ENCODE results near the gene FFAR4.

FFAR4 gene

DNA sequence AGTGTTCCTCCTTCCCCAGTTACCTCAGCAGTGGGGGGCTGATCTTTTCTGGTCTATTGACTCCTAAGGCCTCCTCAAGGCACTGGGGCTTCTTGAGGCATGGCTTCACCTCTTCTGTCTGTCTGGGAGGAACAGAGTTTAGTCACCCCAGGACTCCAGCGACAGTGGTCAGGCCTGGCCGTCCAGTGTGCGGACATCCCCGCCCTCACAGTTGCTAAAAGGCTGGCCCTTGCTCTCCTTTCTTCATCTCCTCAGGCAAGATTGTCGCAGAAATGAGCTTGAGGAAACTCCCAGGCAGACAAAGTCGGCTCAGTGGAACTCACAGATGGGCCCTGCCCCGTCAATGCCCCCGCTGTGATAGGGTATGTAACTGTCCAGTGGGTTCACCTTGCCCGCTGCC lies 7.0 kb upstream of the FFAR4 start:
- Mint-ChIP-seq H3K27ac (no peak overlapping the region), H3K36me3 (no peaks in the 10 kb centered on the region), H3K4me3 (no peak overlapping the region), H3K27me3 (peaks cover 7% of the 10 kb centered on the region), H3K9me3 (no peaks in the 10 kb centered on the region), H3K4me1 (no peaks in the 10 kb centered on the region)

DNA sequence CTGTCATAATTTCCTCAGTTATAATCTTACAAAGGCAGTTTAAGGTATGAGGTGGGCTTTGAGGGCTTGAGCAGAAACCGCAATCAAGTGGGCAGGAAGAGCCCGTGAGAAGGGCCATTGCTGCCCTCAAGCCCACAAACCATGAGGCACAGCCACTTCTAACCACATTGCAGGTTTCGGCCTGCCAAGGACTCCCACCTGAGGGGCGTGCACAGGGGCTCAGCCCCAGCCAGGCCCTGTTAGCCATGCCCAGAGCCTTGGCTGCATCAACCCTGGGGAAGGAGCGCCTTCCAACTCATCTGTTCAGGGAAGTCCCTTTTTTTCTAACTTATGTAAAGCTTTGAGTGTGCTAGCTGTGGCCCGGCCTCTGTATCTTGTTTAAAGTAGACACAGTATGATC lies 5.9 kb upstream of the FFAR4 start:
- Mint-ChIP-seq H3K4me1 (no peaks in the 10 kb centered on the region), H3K4me3 (no peak overlapping the region), H3K36me3 (no peaks in the 10 kb centered on the region), H3K27ac (no peak overlapping the region), H3K9me3 (no peaks in the 10 kb centered on the region), H3K27me3 (peaks cover 7% of the 10 kb centered on the region)

DNA sequence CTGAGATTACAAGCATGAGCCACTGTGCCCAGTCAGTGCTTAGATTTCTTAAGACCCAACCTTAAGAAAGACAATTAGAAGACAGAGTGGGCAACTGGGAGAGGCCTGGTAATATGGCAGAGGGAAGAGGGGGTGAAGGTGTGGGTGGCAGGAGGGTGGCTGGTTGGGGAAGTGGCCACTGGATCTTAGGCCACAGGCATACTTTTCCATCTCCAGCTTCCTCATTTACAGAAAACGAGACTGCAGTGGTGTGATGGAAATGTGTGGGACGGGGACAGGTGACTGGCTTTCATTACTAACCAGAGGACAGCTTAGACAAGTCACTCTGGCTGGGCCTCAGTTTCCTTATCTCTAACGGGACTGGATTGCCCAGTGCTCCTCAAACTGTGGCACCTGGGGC lies 1.0 kb upstream of the FFAR4 start:
- H3K27ac Mint-ChIP-seq: no peak overlapping the region
- peaks cover 33% of the 10 kb centered on the region for H3K27me3 Mint-ChIP-seq
- H3K4me3 Mint-ChIP-seq: no peak overlapping the region
- H3K4me1 Mint-ChIP-seq: no peaks in the 10 kb centered on the region
- no peaks in the 10 kb centered on the region for H3K36me3 Mint-ChIP-seq
- H3K9me3 Mint-ChIP-seq: no peaks in the 10 kb centered on the region

DNA sequence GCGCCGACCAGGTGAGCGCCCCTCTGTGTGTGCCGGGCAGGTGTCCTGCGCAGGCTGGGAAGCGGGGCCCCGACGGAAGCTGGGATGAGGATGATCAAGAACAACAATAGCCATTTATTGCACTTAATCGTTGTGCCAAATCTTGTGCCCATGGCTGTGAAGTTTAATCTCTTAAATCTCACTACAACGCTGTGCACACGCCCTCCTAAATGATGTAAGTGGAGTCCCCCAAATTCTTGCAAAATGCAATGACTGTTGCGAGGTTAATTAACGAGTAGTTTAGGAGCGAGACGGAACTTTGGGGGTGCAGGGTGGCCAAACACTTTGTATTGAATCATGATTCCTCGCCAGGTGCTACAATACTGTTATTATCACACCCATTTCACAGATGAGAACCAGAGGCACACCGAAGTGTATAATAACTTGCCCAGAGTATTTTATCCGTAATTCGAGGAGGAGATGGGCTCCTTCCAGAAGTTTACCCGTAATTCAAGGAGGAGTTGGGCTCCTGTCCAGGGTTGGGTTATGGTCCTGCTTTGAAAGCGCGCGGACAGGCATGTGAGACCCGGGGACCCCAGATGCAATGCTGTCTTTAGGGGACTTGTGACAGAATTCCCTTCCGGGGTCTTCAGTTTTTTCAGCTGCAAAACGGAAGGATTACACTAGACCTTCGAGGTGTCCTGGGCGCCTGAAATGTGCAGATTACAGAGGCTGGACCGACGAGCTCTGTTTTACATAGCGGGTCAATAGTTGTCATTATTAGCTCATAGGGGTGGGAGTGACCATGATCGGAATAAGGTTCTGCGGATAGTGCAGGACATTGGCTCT lies 1.0 kb downstream of the FFAR4 start:
- peaks cover 29% of the 10 kb centered on the region for H3K27me3 Mint-ChIP-seq
- no peaks in the 10 kb centered on the region for H3K4me1 Mint-ChIP-seq
- no peaks in the 10 kb centered on the region for H3K9me3 Mint-ChIP-seq
- no peak overlapping the region for H3K4me3 Mint-ChIP-seq
- no peak overlapping the region for H3K27ac Mint-ChIP-seq
- no peaks in the 10 kb centered on the region for H3K36me3 Mint-ChIP-seq

DNA sequence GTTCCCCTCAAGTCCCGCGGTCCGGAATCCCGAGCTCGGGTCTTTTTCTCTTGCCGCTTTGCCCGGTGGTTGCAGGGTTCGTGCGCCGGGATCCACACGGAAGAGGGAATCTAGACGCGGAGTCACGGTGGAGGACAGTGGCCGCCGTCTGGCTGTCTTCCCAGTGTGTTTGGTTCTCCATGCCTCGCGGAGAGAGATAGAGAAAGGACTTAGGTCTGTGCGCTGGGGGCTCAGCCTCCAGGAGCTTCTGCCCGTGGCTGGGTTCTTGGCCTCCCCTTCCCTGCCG lies 1.6 kb downstream of the FFAR4 start:
- no peaks in the 10 kb centered on the region for H3K4me1 Mint-ChIP-seq
- peaks cover 29% of the 10 kb centered on the region for H3K27me3 Mint-ChIP-seq
- no peaks in the 10 kb centered on the region for H3K9me3 Mint-ChIP-seq
- H3K4me3 Mint-ChIP-seq: no peak overlapping the region
- H3K36me3 Mint-ChIP-seq: no peaks in the 10 kb centered on the region
- H3K27ac Mint-ChIP-seq: no peak overlapping the region

DNA sequence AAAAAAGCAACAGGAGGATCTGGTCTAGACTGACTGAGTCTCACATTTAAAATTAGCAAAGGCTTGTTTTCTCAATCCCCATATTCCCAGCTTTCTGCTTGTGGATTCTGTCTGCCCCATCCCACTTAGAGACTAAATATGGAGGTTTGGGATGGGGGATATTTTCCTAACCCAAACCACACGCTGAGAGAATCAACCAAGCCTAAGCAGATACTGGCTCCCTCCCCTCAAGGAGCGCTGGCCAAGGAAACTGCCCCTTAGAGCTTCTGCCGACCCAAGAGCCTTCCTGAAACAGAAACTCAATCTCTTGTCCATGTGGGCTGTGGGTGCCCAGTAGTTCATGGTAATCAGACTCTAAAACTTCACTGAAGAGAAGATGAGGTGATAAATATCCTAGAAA lies 3.9 kb downstream of the FFAR4 start:
- no peak overlapping the region for H3K4me3 Mint-ChIP-seq
- no peaks in the 10 kb centered on the region for H3K9me3 Mint-ChIP-seq
- peaks cover 29% of the 10 kb centered on the region for H3K27me3 Mint-ChIP-seq
- H3K4me1 Mint-ChIP-seq: peaks cover 5% of the 10 kb centered on the region
- no peaks in the 10 kb centered on the region for H3K36me3 Mint-ChIP-seq
- no peak overlapping the region for H3K27ac Mint-ChIP-seq

DNA sequence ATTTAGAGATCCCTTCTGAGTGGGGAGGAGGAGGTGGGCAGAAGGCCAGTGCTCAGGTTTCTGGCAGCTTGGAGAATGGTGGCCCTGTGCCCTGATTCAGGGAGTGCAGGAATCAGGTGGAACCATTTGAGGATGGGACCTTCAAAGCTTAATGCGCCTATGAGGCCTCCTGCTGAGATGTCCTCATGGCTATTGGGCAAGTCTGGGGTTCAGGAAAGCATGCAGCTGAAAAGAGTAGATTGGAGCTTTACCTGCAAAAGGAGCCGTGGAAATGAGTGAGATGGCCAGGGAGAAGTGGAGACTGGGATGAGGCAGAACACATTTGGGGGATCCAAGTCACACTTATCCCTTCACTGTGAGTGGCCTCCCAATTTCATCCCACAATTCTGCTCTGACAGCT lies 6.1 kb downstream of the FFAR4 start:
- H3K4me1 Mint-ChIP-seq: peaks cover 5% of the 10 kb centered on the region
- H3K27ac Mint-ChIP-seq: no peak overlapping the region
- no peaks in the 10 kb centered on the region for H3K9me3 Mint-ChIP-seq
- H3K36me3 Mint-ChIP-seq: no peaks in the 10 kb centered on the region
- no peak overlapping the region for H3K4me3 Mint-ChIP-seq
- peaks cover 18% of the 10 kb centered on the region for H3K27me3 Mint-ChIP-seq

DNA sequence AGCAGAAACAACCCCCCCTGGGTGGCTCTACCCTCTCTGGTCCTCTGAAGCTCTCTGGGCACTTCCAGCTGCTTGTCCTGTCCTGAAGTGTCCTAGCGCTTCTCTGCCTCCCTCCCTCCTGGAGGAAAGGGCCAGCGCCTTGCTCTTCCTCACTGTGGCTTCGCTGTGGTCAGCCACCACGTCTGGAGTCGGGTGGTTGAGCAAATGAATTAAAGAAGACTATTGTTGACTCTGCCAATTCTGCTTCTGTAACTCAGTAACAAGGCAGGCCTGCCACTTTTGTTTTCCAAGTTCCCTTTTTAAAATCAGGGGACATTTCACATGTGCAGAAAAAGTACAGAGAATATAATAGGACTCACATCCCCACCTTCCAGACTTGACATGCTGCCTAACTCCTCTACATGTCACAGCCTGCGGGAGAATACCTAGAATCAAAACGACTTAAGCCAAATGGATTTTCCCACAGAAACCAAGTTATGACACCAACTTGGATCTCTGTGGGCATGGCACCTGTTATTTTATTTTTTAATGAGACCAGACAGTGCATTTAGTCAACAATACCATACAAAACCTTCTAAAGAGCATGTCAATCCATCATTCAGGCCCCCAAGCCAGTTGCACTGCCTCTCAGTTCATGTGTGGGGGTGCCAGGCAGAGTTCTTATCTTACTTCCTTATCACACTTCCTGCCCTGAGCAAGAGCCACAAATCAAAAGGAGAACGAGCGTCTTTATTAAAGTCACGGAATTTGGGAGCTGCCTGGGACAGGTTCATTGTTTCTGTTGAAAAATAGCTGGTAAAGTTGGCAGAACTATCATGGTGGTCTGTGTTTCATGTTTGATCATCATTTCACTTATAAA lies 6.8 kb downstream of the FFAR4 start:
- peaks cover 5% of the 10 kb centered on the region for H3K4me1 Mint-ChIP-seq
- H3K27me3 Mint-ChIP-seq: peaks cover 14% of the 10 kb centered on the region
- no peaks in the 10 kb centered on the region for H3K9me3 Mint-ChIP-seq
- no peak overlapping the region for H3K27ac Mint-ChIP-seq
- H3K4me3 Mint-ChIP-seq: no peak overlapping the region
- no peaks in the 10 kb centered on the region for H3K36me3 Mint-ChIP-seq

DNA sequence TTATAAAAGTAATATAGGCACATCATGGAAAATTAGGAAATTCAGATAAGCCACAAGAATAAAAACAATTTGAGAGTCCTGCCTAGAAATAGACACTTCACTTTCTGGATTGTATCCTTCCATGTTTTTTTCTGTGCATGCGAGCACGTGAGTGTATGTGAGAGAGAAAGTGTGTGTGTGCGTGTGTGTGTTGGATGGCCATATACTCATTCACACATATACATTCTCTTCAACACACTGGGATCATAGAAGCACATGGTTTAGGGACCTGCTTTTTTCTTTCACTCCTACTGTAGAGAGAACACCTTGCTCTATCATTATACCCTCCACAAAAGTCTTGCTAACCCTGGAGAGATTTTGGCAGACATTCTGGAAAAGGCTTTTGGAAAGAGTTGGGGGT lies 7.5 kb downstream of the FFAR4 start:
- H3K9me3 Mint-ChIP-seq: no peaks in the 10 kb centered on the region
- H3K27me3 Mint-ChIP-seq: peaks cover 12% of the 10 kb centered on the region
- H3K4me1 Mint-ChIP-seq: peaks cover 5% of the 10 kb centered on the region
- H3K27ac Mint-ChIP-seq: no peak overlapping the region
- no peaks in the 10 kb centered on the region for H3K36me3 Mint-ChIP-seq
- H3K4me3 Mint-ChIP-seq: no peak overlapping the region

DNA sequence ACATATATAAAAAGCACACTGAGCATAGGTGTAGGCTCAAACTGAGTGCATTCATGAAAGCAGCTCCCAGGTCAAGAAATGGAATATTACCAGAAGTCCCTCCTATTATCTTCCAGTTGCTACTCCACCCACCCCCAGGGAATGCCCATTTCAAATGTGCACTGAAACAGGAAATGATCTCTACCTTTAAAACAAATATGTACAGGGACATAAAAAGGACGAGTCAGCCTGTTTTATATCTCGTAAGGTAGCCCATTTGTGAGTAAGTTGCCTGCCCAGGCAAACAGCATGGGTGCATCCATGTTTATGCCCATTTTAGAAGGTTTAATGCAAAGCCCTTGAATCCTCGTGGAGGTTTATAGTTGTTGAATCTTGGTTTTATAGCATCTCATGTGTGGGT lies 10.4 kb downstream of the FFAR4 start:
- peaks cover 6% of the 10 kb centered on the region for H3K36me3 Mint-ChIP-seq
- H3K4me1 Mint-ChIP-seq: peaks cover 5% of the 10 kb centered on the region
- peaks cover 13% of the 10 kb centered on the region for H3K9me3 Mint-ChIP-seq
- H3K27me3 Mint-ChIP-seq: peaks cover 9% of the 10 kb centered on the region
- no peak overlapping the region for H3K27ac Mint-ChIP-seq
- H3K4me3 Mint-ChIP-seq: no peak overlapping the region

DNA sequence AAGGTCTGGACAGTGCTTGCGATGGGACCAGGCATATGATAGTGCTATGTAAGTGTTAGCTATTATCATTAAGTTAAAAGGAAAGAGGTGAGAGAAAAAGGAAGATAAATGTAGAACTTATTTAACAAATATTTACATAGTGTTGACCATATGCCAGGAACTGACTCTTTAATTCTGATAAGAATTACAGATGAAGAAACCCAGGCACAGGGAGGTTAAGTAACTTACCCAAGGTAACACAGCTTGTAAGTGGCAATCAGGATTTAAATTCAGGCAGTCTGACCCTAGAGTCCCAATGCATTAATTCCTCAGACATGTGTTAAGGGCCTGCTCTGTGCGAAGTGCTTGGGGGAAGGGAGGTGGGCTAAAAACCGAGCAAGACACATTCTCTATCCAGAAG lies 11.1 kb downstream of the FFAR4 start:
- Mint-ChIP-seq H3K27me3 (peaks cover 9% of the 10 kb centered on the region), H3K36me3 (peaks cover 6% of the 10 kb centered on the region), H3K27ac (no peak overlapping the region), H3K4me1 (peaks cover 5% of the 10 kb centered on the region), H3K9me3 (peaks cover 13% of the 10 kb centered on the region), H3K4me3 (no peak overlapping the region)

DNA sequence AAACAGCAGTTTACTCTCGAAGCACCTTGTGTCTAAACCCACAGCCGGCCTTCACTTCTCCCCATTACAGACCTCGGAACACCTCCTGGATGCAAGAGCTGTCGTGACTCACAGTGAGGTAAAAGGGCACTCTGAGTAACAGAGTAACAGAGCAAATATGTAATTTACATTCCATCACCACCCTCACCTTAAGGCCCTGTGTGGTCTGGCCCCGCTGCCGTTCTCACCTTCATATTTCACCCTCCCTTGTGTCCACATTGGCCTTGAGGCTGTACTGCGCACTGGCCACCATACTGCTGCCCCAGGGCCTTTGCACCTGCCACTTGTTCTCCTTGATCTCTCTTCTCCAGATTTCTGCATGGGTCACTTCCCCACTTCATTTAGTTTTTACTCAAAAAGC lies 12.6 kb downstream of the FFAR4 start:
- H3K9me3 Mint-ChIP-seq: peaks cover 13% of the 10 kb centered on the region
- H3K4me1 Mint-ChIP-seq: no peaks in the 10 kb centered on the region
- peaks cover 6% of the 10 kb centered on the region for H3K36me3 Mint-ChIP-seq
- peaks cover 9% of the 10 kb centered on the region for H3K27me3 Mint-ChIP-seq
- no peak overlapping the region for H3K27ac Mint-ChIP-seq
- H3K4me3 Mint-ChIP-seq: no peak overlapping the region

DNA sequence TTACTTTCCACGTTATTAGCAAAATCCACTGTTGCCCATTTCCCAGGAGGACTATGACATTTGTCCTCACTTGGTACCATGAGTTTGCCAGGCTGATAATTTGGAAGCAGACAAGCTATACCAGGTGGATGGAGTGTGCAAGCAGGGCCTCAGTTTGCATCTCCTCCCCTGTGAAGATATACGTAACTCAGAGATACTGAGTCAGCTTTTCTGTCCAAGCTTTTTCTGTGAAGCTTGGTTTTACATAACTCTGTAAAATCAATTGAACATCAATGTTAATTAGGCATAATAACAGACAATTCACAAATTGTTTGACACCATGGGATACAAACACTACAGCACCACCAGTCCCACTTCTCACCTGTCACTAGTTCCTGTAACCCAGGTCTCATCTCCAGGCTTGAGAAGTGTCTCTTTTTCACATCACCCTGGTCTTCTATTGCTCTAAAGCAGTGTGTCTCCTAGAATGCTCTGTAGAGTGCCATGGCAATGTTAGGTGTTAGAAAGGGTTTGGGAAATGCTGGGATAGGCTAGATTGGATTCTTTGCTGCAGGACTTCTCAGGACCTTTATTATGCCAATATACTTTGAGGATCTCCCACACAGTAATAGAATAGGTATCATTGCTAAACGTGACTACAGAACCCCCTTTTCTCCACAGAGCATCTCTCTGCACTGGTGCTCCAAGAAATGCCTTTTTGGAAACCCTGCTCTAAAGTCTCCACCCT lies 13.7 kb downstream of the FFAR4 start:
- H3K27me3 Mint-ChIP-seq: peaks cover 9% of the 10 kb centered on the region
- H3K4me3 Mint-ChIP-seq: no peak overlapping the region
- peaks cover 6% of the 10 kb centered on the region for H3K36me3 Mint-ChIP-seq
- H3K4me1 Mint-ChIP-seq: no peaks in the 10 kb centered on the region
- no peak overlapping the region for H3K27ac Mint-ChIP-seq
- H3K9me3 Mint-ChIP-seq: peaks cover 13% of the 10 kb centered on the region

DNA sequence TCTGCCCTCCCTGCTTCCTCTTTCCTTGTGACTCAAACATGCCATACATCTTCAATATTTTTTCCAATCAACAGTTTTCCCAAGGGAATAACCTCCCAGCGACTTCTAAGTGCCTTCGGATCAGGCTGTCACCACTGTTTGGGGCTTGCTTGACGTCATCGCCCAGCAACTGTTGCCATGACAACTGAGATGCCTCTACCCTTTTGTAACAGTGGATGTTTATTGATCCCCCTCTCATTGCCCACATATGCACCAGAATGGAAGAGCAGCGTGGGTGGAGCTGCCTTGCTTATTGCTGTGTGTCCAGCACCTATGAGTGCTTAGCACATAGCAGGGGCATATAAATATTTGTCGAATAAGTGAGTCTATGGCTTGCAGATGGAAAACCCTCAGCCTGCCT lies 14.4 kb downstream of the FFAR4 start:
- Mint-ChIP-seq H3K27ac (no peak overlapping the region), H3K4me3 (no peak overlapping the region), H3K4me1 (no peaks in the 10 kb centered on the region), H3K36me3 (peaks cover 6% of the 10 kb centered on the region), H3K27me3 (peaks cover 9% of the 10 kb centered on the region), H3K9me3 (peaks cover 13% of the 10 kb centered on the region)

DNA sequence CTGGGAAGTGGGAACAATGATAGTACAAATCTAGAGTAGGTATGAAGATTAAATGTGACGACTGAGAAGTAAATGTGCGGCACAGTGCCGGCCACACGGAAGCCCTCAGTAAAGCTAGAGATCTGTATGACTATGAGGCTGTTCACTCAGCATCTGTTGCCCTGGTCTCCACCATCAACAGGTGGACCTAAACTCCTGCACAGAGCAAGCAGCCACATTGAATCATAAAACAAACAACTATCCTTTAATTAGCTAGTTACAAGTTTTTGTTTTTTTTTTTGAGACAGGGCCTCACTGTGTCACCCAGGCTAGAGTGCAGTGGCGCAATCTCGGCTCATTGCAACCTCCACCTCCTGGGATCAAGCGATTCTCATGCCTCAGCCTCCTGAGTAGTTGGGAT lies 18.0 kb downstream of the FFAR4 start:
- Mint-ChIP-seq H3K27ac (no peak overlapping the region), H3K4me1 (no peaks in the 10 kb centered on the region), H3K36me3 (peaks cover 5% of the 10 kb centered on the region), H3K27me3 (peaks cover 12% of the 10 kb centered on the region), H3K4me3 (no peak overlapping the region), H3K9me3 (peaks cover 9% of the 10 kb centered on the region)
